HG03565 (cell line): ENCODE measurements around the gene ZNF527.
"Not testable (repeated sequence)": the region's sequence is repeated elsewhere in the genome, so short reads cannot be mapped to it uniquely, and the experiment has no call there.

Experiments
- ATAC-seq: cut with Tn5 transposase; IDR thresholded peaks from one replicate; pipeline ENCODE4 v1.9.1; 2021; ENCODE audit warnings: mild to moderate bottlenecking, moderate library complexity; ENCODE audit not compliant: unreplicated experiment

The ZNF527 gene

GRCh38 chr19:37370880-37371661 is at the start of gene ZNF527:
Gene ZNF527, plus strand, starts transcription at chr19:37371099. Its CDS starts 3,100 bp downstream, at chr19:37374199.
- ATAC-seq, result peak; percentile 91

GRCh38 chr19:37329686-37330085 is 41.2 kb upstream of the ZNF527 start:
- no peak for ATAC-seq

DNA sequence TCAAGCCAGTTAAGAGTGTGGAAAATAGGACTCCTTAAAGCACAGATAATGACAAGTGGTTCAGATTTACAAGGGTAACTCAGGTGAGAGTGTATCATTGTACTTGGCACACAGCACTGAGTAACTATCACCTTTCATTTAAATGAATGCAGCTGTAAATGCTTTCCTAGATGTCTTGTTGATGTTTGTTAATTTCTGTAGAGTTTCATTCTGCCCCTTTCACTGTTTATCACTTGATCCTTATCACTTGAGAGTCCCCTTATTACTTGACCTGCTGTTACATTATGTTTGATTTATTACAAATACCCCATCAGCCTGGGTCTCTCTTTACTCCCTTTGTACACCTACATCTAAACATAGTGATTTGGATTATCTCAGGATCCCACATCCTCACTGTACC is 38.1 kb upstream of the ZNF527 start:
- ATAC-seq, result no peak

DNA sequence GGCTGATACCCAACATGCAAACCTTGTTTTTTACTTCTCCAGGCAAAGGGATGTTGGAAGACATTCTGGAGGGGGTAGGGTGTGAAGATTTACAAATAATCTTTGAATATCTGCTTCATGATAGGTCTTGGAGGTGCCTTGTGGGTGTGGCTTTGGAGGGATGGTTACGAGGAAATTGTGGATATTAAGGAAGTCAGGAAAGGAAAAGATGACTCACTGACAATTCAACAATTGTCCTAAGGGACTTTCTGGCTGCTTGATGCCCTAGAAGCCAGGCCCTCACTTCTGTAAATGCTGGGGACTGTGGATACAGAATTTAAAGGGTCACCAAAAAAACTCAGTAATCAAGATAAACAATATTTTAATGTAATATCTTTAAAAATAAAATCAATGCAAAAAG is 37.4 kb upstream of the ZNF527 start:
- ATAC-seq, result no peak

GRCh38 chr19:37334179-37335071 is 36.5 kb upstream of the ZNF527 start:
- peak; percentile 91 for ATAC-seq

DNA sequence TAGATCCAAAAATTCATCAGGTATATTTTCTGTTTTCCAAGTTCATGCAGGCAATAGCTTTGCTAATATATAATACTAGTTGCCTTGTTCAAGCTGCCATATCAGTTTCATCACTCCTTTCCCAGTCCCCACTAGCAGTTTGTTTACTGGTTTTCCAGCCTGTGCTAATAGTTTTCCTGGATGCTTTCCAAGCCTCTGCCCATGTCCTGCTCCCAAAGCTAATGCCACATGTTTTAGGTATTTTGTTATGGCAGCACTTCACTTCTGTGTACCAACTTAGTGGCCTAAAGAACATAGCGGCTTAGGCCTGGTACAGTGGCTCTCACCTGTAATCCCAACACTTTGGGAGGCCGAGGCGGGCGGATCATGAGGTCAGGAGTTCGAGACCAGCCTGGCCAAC is 28.1 kb upstream of the ZNF527 start:
- no peak for ATAC-seq

GRCh38 chr19:37346091-37346490 is 24.8 kb upstream of the ZNF527 start:
- no peak for ATAC-seq

DNA sequence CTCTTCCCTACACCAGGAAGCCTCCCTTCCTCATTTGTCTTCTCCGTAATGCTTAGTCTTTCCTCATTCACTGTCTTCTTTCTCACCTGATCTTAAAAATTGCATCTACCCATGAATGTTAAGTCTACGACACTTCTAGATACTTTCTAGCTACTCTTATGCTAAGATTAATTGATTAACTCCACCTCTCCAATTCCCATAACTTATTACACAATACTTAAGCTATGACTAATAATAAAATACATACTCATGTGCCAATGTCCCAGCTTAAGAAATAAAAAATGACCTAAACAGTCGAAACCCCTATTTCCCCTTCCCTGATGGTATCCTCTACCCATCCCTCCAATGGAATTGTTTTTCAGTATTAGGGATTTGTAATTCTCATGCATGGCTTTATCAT is 22.8 kb upstream of the ZNF527 start:
- ATAC-seq, result no peak

GRCh38 chr19:37353968-37354367 is 16.9 kb upstream of the ZNF527 start:
- no peak for ATAC-seq

GRCh38 chr19:37355901-37356300 is 15.0 kb upstream of the ZNF527 start:
- ATAC-seq, result no peak

- ATAC-seq, result no peak
These were observed 8.9 kb upstream of the ZNF527 start for GRCh38 chr19:37361994-37362393.

DNA sequence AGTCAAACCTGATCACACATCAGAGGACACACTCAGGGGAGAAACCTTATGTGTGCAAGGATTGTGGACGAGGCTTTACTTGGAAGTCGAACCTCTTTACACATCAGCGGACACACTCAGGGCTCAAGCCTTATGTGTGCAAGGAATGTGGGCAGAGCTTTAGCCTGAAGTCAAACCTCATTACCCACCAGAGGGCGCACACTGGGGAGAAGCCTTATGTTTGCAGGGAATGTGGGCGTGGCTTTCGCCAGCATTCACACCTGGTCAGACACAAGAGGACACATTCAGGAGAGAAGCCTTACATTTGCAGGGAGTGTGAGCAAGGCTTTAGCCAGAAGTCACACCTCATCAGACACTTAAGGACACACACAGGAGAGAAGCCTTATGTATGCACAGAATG is 8.2 kb upstream of the ZNF527 start:
- ATAC-seq, result no peak

GRCh38 chr19:37370386-37370879 is 466 bp upstream of the ZNF527 start:
- ATAC-seq, result not testable (repeated sequence)

GRCh38 chr19:37389234-37389633 is 18.3 kb downstream of the ZNF527 start:
- no peak for ATAC-seq

DNA sequence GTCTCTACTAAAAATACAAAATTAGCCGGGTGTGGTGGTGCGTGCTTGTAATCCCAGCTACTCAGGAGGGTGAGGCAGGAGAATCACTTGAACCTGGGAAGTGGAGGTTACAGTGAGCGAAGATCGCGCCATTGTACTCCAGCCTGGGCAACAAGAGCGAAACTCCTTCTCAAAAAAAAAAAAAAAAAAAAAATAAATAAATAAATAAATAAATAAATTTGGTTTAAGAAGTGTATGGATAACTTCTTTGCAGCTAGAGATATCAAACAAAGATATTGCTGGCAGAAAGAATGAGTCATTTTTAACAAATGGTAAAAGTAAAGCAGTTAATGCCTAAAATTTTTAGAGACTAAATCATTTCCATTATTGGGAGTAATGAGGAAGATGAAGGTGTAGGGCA is 20.5 kb downstream of the ZNF527 start:
- not testable (repeated sequence) for ATAC-seq

GRCh38 chr19:37401078-37401477 is 30.2 kb downstream of the ZNF527 start:
- no peak for ATAC-seq

DNA sequence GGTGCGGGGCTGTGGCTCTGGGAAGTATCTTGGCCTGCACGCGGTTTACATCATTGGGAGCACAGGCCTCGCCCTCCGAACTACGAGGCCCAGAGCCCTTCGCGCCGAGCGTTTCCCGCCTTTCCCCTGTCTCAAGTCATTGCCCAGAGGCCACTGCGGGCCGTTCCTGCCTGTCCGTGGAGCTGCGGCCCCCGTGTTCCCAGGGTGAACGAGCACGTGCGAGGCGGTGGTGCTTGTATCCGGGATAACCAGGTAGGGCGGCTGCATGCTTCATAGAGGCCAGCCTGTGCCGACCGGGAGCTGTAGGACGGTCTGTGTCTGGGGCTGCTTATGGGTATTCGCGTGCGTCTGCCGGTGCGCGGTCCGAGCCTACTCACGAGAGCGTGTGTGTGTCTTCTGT is 32.5 kb downstream of the ZNF527 start:
- ATAC-seq, result no peak

- not testable (repeated sequence) for ATAC-seq
These were observed 35.4 kb downstream of the ZNF527 start for GRCh38 chr19:37406140-37406846.

GRCh38 chr19:37412700-37413099 is 41.8 kb downstream of the ZNF527 start:
- no peak for ATAC-seq

DNA sequence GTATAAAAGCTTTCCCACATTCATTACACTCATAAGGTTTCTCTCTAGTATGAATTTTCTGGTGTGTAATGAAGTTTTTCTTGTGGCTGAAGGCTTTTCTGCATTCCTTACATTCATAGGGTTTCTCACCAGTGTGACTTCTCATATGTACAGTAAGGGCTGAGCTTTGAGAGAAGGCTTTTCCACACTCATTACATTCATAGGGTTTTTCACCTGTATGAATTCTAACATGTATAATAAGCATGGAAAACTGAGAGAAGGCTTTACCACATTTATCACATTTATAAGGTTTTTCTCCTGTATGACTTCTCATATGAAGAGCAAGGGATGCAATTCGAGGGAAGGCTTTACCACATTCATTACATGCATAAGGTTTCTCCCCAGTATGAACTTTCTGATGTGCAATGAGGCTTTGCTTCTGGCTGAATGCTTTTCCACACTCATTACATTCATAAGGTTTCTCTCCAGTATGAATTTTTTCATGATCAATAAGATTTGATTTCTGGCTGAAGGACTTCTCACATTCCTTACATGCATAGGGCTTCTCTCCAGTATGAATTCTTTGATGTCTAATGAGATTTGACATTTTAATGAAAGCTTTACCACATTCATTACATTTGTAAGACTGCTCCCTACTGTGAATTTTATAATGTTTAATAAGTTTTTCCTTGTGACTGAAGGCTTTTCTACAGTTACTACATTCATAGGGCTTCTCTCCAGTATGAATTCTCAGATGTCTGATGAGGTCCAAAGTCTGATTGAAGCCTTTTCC is 42.6 kb downstream of the ZNF527 start:
- no peak for ATAC-seq
